ENCODE results near the gene CHRNA1.

- TF ChIP-seq SMC3 (IDR thresholded peaks at IDR 0.05; ENCODE audit: low read depth, low read length) (no peak), CTCF (IDR thresholded peaks at IDR 0.05) (no peak), RAD21 (IDR thresholded peaks at IDR 0.05; ENCODE audit: low read length) (no peak), REST (IDR thresholded peaks at IDR 0.05; ENCODE audit: low read depth, low read length) (no peak), RFX5 (IDR thresholded peaks at IDR 0.05; ENCODE audit: low read length) (no peak), SIN3A (IDR thresholded peaks at IDR 0.05; ENCODE audit: borderline replicate concordance, low read depth, low read length) (no peak)
Measured at GRCh38 chr2:174717273-174717672, 47.0 kb downstream of the CHRNA1 start.
